ENCODE results near the gene TNFAIP6.

Gene TNFAIP6

DNA sequence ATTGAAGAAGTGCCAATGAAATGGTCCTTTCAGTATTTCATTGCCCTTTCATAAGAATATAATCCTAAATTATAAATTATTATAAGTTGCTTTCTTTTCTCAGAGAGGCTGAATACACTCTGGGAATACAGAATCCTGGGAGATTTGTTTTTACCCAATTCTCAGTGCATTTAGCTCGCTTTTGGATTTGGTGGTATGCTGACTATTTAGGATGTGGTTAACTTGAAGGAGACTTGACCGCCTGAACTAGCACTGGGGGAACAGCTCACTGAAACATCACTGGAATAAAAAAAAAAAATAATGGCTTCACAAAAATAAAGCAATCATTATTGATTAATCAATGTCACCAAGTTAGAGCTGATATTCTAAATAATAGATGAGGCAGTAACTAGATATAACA is 10.2 kb downstream of the TNFAIP6 start (continued):
- no peak for TF ChIP-seq ZBTB8A (tag by site-specific recombination; IDR thresholded peaks at IDR 0.05)

DNA sequence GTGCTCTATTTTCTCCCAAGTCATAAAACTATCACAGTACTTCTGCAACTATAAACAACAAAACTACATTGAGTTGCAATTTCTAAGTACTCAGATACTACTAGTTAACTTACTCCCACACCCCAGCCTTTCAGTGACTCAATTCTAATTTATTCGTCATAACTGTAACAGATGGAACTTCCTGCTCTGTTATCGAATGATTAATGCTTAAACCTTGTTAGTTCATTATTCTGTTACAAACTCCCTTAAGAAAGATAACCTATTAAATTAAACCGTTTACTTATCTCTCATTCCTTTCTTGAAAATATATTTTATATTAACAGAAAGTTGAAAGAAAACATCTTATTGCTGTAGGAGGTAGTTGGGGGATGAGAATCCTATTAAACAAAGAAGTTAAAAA is 17.0 kb downstream of the TNFAIP6 start:
- CTCF ChIA-PET: no interaction called here
- H3K27ac ChIP-seq (ENCODE audit: extremely low read depth, low read depth, low read length): no peak overlapping the region
- no peaks in the 10 kb centered on the region for H3K4me1 ChIP-seq (ENCODE audit: control insufficient read depth, insufficient read depth, low read length)
- no peak for TF ChIP-seq ZNF266 (tag by site-specific recombination; IDR thresholded peaks at IDR 0.05; ENCODE audit: low read depth)
- TF ChIP-seq KLF8 (tag by site-specific recombination; IDR thresholded peaks at IDR 0.05): no peak
- TF ChIP-seq ZNF157 (tag by site-specific recombination; IDR thresholded peaks at IDR 0.05): no peak
- no peak for TF ChIP-seq ZNF311 (tag by site-specific recombination; IDR thresholded peaks at IDR 0.05; ENCODE audit: borderline replicate concordance)
- no peak for TF ChIP-seq SALL2 (tag by site-specific recombination; IDR thresholded peaks at IDR 0.05; ENCODE audit: borderline replicate concordance)
- TF ChIP-seq, protein P1, sequence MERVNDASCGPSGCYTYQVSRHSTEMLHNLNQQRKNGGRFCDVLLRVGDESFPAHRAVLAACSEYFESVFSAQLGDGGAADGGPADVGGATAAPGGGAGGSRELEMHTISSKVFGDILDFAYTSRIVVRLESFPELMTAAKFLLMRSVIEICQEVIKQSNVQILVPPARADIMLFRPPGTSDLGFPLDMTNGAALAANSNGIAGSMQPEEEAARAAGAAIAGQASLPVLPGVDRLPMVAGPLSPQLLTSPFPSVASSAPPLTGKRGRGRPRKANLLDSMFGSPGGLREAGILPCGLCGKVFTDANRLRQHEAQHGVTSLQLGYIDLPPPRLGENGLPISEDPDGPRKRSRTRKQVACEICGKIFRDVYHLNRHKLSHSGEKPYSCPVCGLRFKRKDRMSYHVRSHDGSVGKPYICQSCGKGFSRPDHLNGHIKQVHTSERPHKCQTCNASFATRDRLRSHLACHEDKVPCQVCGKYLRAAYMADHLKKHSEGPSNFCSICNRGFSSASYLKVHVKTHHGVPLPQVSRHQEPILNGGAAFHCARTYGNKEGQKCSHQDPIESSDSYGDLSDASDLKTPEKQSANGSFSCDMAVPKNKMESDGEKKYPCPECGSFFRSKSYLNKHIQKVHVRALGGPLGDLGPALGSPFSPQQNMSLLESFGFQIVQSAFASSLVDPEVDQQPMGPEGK (tag by site-specific recombination; IDR thresholded peaks at IDR 0.05): no peak
- no peak for TF ChIP-seq ZNF660 (tag by site-specific recombination; IDR thresholded peaks at IDR 0.05)
- TF ChIP-seq, protein P2, sequence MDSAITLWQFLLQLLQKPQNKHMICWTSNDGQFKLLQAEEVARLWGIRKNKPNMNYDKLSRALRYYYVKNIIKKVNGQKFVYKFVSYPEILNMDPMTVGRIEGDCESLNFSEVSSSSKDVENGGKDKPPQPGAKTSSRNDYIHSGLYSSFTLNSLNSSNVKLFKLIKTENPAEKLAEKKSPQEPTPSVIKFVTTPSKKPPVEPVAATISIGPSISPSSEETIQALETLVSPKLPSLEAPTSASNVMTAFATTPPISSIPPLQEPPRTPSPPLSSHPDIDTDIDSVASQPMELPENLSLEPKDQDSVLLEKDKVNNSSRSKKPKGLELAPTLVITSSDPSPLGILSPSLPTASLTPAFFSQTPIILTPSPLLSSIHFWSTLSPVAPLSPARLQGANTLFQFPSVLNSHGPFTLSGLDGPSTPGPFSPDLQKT (IDR thresholded peaks at IDR 0.05; ENCODE audit: borderline replicate concordance, low read depth, low read length): no peak
- TF ChIP-seq ZNF433 (tag by site-specific recombination; IDR thresholded peaks at IDR 0.05; ENCODE audit: low read depth): no peak
- no peaks in the 10 kb centered on the region for H3K9me3 ChIP-seq (ENCODE audit: control insufficient read depth, insufficient read depth, low read depth, low read length)
- no peak overlapping the region for H3K4me3 ChIP-seq (ENCODE audit: low read depth, low read length)
- POLR2A ChIA-PET: no interaction called here
- H3K36me3 ChIP-seq (ENCODE audit: control insufficient read depth in 2 of 2, insufficient read depth in 1 of 2, low read length in 2 of 2): no peaks in the 10 kb centered on the region

DNA sequence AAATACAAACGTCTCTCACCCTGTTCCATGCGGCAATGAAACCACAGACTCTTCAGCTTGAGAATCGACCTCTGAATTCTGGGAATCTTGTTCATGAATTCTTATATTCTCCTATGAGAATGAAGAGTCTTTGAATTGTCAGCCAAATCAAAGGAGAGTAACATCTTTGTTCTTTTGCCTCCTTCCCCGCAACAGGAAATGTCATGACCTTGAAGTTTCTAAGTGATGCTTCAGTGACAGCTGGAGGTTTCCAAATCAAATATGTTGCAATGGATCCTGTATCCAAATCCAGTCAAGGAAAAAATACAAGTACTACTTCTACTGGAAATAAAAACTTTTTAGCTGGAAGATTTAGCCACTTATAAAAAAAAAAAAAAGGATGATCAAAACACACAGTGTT is 21.8 kb downstream of the TNFAIP6 start:
- H3K36me3 ChIP-seq (ENCODE audit: control insufficient read depth in 2 of 2, insufficient read depth in 1 of 2, low read length in 2 of 2): no peaks in the 10 kb centered on the region
- no peaks in the 10 kb centered on the region for H3K4me1 ChIP-seq (ENCODE audit: control insufficient read depth, insufficient read depth, low read length)
- no peak overlapping the region for H3K27ac ChIP-seq (ENCODE audit: extremely low read depth, low read depth, low read length)
- H3K4me3 ChIP-seq (ENCODE audit: low read depth, low read length): no peak overlapping the region
- TF ChIP-seq BCL11B (tag by site-specific recombination; IDR thresholded peaks at IDR 0.05; ENCODE audit: low read depth) (no peak), ZNF350 (tag by site-specific recombination; IDR thresholded peaks at IDR 0.05) (no peak), ZNF843 (tag by site-specific recombination; IDR thresholded peaks at IDR 0.05) (no peak), ZNF426 (tag by site-specific recombination; IDR thresholded peaks at IDR 0.05) (no peak)
- CTCF ChIA-PET: no interaction called here
- POLR2A ChIA-PET: no interaction called here
- no peaks in the 10 kb centered on the region for H3K9me3 ChIP-seq (ENCODE audit: control insufficient read depth, insufficient read depth, low read depth, low read length)

DNA sequence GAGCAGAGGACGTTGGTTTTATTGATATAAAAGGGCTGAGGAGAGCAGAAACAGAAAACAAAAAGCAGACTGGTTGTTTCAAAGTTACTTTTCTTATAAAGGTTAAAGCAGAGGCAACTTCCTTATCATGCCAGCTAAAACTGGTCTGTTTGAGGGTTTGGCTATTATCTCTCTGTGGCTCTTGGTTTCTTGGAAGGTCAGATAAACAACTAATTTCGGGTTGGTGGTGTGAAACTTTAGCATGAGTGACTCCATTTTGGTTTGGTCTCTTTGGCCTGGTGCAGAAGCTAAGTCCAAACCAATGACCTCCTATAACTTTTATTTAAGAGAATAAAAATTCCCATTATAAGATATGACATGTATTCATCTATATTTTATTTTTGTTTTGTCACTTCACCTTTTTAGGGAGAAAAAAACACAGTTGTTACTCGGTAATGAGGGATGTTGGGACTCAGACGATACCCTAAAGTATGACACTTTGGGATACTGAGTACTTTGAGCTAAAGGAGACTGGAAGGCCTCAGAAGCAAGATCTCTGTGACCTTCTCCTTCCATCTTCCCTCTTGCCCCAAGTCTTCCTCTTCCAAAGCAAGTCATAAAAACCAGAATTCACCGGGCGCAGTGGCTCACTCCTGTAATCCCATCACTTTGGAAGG is 23.3 kb downstream of the TNFAIP6 start:
- no peak for TF ChIP-seq ZNF561 (tag by site-specific recombination; IDR thresholded peaks at IDR 0.05; ENCODE audit: borderline replicate concordance)
- TF ChIP-seq ZNF555 (tag by site-specific recombination; conservative IDR thresholded peaks at IDR 0.05): no peak
- TF ChIP-seq, protein P3, sequence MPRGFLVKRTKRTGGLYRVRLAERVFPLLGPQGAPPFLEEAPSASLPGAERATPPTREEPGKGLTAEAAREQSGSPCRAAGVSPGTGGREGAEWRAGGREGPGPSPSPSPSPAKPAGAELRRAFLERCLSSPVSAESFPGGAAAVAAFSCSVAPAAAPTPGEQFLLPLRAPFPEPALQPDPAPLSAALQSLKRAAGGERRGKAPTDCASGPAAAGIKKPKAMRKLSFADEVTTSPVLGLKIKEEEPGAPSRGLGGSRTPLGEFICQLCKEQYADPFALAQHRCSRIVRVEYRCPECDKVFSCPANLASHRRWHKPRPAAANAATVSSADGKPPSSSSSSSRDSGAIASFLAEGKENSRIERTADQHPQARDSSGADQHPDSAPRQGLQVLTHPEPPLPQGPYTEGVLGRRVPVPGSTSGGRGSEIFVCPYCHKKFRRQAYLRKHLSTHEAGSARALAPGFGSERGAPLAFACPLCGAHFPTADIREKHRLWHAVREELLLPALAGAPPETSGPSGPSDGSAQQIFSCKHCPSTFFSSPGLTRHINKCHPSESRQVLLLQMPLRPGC (tag by site-specific recombination; IDR thresholded peaks at IDR 0.05): no peak
- TF ChIP-seq GLI4 (tag by site-specific recombination; IDR thresholded peaks at IDR 0.05): no peak
- no peak for TF ChIP-seq ZNF266 (tag by site-specific recombination; IDR thresholded peaks at IDR 0.05; ENCODE audit: low read depth)
- no peak for TF ChIP-seq ZNF664 (tag by site-specific recombination; IDR thresholded peaks at IDR 0.05)
- TF ChIP-seq ZNF169 (tag by site-specific recombination; IDR thresholded peaks at IDR 0.05): no peak
- TF ChIP-seq ZNF335 (tag by site-specific recombination; conservative IDR thresholded peaks at IDR 0.05): no peak
- no peak for TF ChIP-seq SP3 (tag by site-specific recombination; IDR thresholded peaks at IDR 0.05)
- Histone ChIP-seq H3K9me3 (ENCODE audit: control insufficient read depth, insufficient read depth, low read depth, low read length) (no peaks in the 10 kb centered on the region), H3K4me3 (ENCODE audit: low read depth, low read length) (no peak overlapping the region), H3K27ac (ENCODE audit: extremely low read depth, low read depth, low read length) (no peak overlapping the region), H3K4me1 (ENCODE audit: control insufficient read depth, insufficient read depth, low read length) (no peaks in the 10 kb centered on the region), H3K36me3 (ENCODE audit: control insufficient read depth in 2 of 2, insufficient read depth in 1 of 2, low read length in 2 of 2) (no peaks in the 10 kb centered on the region)
- POLR2A ChIA-PET: no interaction called here
- CTCF ChIA-PET: no interaction called here
